ENCODE results near the gene TMEM198.

DNA sequence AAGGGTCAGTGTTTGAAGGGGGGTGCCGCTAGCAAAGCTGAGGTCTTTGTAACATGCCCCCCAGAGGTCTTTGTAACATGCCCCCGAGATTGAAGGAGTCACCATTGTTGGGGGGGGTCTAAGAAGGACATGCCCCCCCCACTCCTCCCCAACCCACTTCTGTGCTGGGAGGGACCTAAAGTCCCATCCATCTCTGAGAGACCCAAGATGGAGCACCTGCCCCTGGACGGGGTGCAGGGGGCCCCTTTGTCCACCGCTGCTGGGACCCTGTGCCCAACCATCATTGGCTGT, 35.4 kb upstream of the TMEM198 start:
- TF ChIP-seq, protein P1, sequence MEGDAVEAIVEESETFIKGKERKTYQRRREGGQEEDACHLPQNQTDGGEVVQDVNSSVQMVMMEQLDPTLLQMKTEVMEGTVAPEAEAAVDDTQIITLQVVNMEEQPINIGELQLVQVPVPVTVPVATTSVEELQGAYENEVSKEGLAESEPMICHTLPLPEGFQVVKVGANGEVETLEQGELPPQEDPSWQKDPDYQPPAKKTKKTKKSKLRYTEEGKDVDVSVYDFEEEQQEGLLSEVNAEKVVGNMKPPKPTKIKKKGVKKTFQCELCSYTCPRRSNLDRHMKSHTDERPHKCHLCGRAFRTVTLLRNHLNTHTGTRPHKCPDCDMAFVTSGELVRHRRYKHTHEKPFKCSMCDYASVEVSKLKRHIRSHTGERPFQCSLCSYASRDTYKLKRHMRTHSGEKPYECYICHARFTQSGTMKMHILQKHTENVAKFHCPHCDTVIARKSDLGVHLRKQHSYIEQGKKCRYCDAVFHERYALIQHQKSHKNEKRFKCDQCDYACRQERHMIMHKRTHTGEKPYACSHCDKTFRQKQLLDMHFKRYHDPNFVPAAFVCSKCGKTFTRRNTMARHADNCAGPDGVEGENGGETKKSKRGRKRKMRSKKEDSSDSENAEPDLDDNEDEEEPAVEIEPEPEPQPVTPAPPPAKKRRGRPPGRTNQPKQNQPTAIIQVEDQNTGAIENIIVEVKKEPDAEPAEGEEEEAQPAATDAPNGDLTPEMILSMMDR (optimal IDR thresholded peaks at IDR 0.05 in 1 of 3, IDR thresholded peaks at IDR 0.05 in 1 of 3, conservative IDR thresholded peaks at IDR 0.05 in 1 of 3; ENCODE audit: extremely low read depth in 1 of 3, insufficient read depth in 2 of 3, low read length in 3 of 3), result no peak
- TF ChIP-seq EZH2 (IDR thresholded peaks at IDR 0.05; ENCODE audit: low read length), result no peak

All from keratinocyte (primary cell).